SK-N-MC (cell line): ENCODE data around the gene SPACA7.

Experiments
- DNase-seq: peaks from one replicate; pipeline ENCODE4 v3.0.0-alpha.2; 2011; ENCODE audit warnings: low read depth, low spot score
- H3K27ac ChIP-seq: fragments of 200-600 bp; sonication (generic); 2 replicates; pipeline ENCODE4 v1.5.1; 2016; ENCODE audit warnings: mixed run types
- H3K36me3 ChIP-seq: fragments of 200-600 bp; sonication (generic); 2 replicates; pipeline ENCODE4 v1.6.1; 2017; ENCODE audit warnings: antibody characterized with exemption, low read length, mixed read lengths; ENCODE audit not compliant: insufficient read depth
- H3K4me3 ChIP-seq: fragments of 200-600 bp; sonication (generic); 2 replicates; pipeline ENCODE4 v1.5.1; 2016
- H3K9ac ChIP-seq: fragments of 200-600 bp; sonication (generic); 2 replicates; pipeline ENCODE4 v1.8.0; 2017; ENCODE audit warnings: mixed run types, mixed read lengths; ENCODE audit not compliant: insufficient read length
- H3K9me3 ChIP-seq: fragments of 200-600 bp; sonication (generic); 2 replicates; pipeline ENCODE4 v1.6.1; 2017; ENCODE audit warnings: low read depth, mild to moderate bottlenecking, antibody characterized with exemption, low read length, moderate library complexity, mixed read lengths
- EZH2 ChIP-seq: fragments of 200-600 bp; sonication (generic); IDR thresholded peaks from one replicate; pipeline ENCODE4 v1.6.1; 2017; ENCODE audit warnings: antibody characterized with exemption
- FOXP2 ChIP-seq: optimal IDR thresholded peaks from 2 replicates; pipeline ENCODE3; 2011; ENCODE audit warnings: mild to moderate bottlenecking, moderate library complexity; ENCODE audit not compliant: insufficient read depth; ENCODE audit errors: extremely low read length, control extremely low read depth
- POLR2AphosphoS5 ChIP-seq: IDR thresholded peaks from 2 replicates; pipeline ENCODE4 v1.6.1; 2012; ENCODE audit warnings: mild to moderate bottlenecking, low read depth, low read length, borderline replicate concordance

The SPACA7 gene

GRCh38 chr13:112333756-112334543 is 42.2 kb upstream of the SPACA7 start:
- DNase-seq = no peak
- no peaks in the 10 kb centered on the region for H3K36me3 ChIP-seq
- no peak overlapping the region for H3K9ac ChIP-seq
- H3K9me3 ChIP-seq = no peaks in the 10 kb centered on the region
- no peak overlapping the region for H3K27ac ChIP-seq
- no peak overlapping the region for H3K4me3 ChIP-seq
- TF ChIP-seq FOXP2 (no peak), EZH2 (no peak), POLR2AphosphoS5 (no peak)

- no peak for DNase-seq
- no peak overlapping the region for H3K27ac ChIP-seq
- H3K9ac ChIP-seq = no peak overlapping the region
- no peak overlapping the region for H3K4me3 ChIP-seq
- H3K9me3 ChIP-seq = no peaks in the 10 kb centered on the region
- H3K36me3 ChIP-seq = no peaks in the 10 kb centered on the region
- TF ChIP-seq POLR2AphosphoS5 (no peak), EZH2 (no peak), FOXP2 (no peak)
Measured at GRCh38 chr13:112335135-112335534, 41.0 kb upstream of the SPACA7 start.

GRCh38 chr13:112341446-112341845 is 34.7 kb upstream of the SPACA7 start:
- Histone ChIP-seq H3K36me3 (no peaks in the 10 kb centered on the region), H3K9ac (no peak overlapping the region), H3K27ac (no peak overlapping the region), H3K9me3 (no peaks in the 10 kb centered on the region), H3K4me3 (no peak overlapping the region)
- TF ChIP-seq EZH2 (no peak), POLR2AphosphoS5 (no peak), FOXP2 (no peak)
- DNase-seq = no peak

- no peak for DNase-seq
- no peaks in the 10 kb centered on the region for H3K36me3 ChIP-seq
- H3K9me3 ChIP-seq = no peaks in the 10 kb centered on the region
- H3K9ac ChIP-seq = no peak overlapping the region
- H3K4me3 ChIP-seq = no peak overlapping the region
- H3K27ac ChIP-seq = no peak overlapping the region
- TF ChIP-seq EZH2 (no peak), POLR2AphosphoS5 (no peak), FOXP2 (no peak)
Measured at GRCh38 chr13:112341976-112342735, 34.0 kb upstream of the SPACA7 start.

- Histone ChIP-seq H3K36me3 (no peaks in the 10 kb centered on the region), H3K9ac (no peak overlapping the region), H3K4me3 (no peak overlapping the region), H3K27ac (no peak overlapping the region), H3K9me3 (no peaks in the 10 kb centered on the region)
- DNase-seq = no peak
- TF ChIP-seq EZH2 (peak; percentile 41), POLR2AphosphoS5 (no peak), FOXP2 (no peak)
Measured at GRCh38 chr13:112342841-112343361, 33.3 kb upstream of the SPACA7 start.

GRCh38 chr13:112343591-112343990 is 32.6 kb upstream of the SPACA7 start:
- TF ChIP-seq POLR2AphosphoS5 (no peak), EZH2 (no peak), FOXP2 (no peak)
- no peaks in the 10 kb centered on the region for H3K36me3 ChIP-seq
- DNase-seq = no peak

GRCh38 chr13:112345826-112346172 is 30.4 kb upstream of the SPACA7 start:
- Histone ChIP-seq H3K9ac (no peak overlapping the region), H3K9me3 (no peaks in the 10 kb centered on the region), H3K36me3 (no peaks in the 10 kb centered on the region), H3K27ac (no peak overlapping the region), H3K4me3 (no peak overlapping the region)
- TF ChIP-seq FOXP2 = no peak
- no peak for TF ChIP-seq POLR2AphosphoS5
- no peak for TF ChIP-seq EZH2
- no peak for DNase-seq

More at GRCh38 chr13:112343591-112343990, 32.6 kb upstream of the SPACA7 start:
- Histone ChIP-seq H3K9me3 (no peaks in the 10 kb centered on the region), H3K4me3 (no peak overlapping the region), H3K9ac (no peak overlapping the region), H3K27ac (no peak overlapping the region)

- TF ChIP-seq EZH2 (no peak), POLR2AphosphoS5 (no peak), FOXP2 (no peak)
- peak; percentile 10 for DNase-seq
- no peak overlapping the region for H3K27ac ChIP-seq
- no peak overlapping the region for H3K9ac ChIP-seq
- H3K36me3 ChIP-seq = no peaks in the 10 kb centered on the region
- H3K9me3 ChIP-seq = no peaks in the 10 kb centered on the region
- H3K4me3 ChIP-seq = no peak overlapping the region
Measured at GRCh38 chr13:112346173-112346898, 29.8 kb upstream of the SPACA7 start.
